HepG2 (cell line): ENCODE measurements around the gene SEMA3B. TPM values are rescaled to one million over a fixed set of nuclear protein-coding genes. Genes with fewer than 3 reads are reported as not detected.
"Not testable (repeated sequence)": the region's sequence is repeated elsewhere in the genome, so short reads cannot be mapped to it uniquely, and the experiment has no call there.

Experiments
- ATAC-seq: fragments of 200-7000 bp; cut with Tn5 transposase; 3 replicates; pipeline ENCODE4 v1.9.1; 2020; ENCODE audit warnings: mild to moderate bottlenecking, moderate library complexity
- BruUV-seq: library from RNA; stranded (reverse); fragments of 400-500 nt; replicated peaks from 2 replicates; lab custom pipeline; 2021; lab: Mats Ljungman, UMichigan
- CTCF ChIA-PET: fragments of 300-600 bp; formaldehyde crosslinking; extraction: SDS; loops from one replicate; lab custom pipeline; 2021; ENCODE audit warnings: low total read pairs, inconsistent platforms, low intra/inter-chr PET ratio; lab: Yijun Ruan, JAX
- POLR2A ChIA-PET: fragments of 350-600 bp; sonication (Branson Sonifier 250); formaldehyde crosslinking; loops from one replicate; lab custom pipeline; 2020; ENCODE audit warnings: antibody characterized with exemption, inconsistent platforms; lab: Yijun Ruan, JAX
- DNase-seq: peaks from one replicate; pipeline ENCODE4 v3.0.0-alpha.2; 2015; ENCODE audit warnings: low spot score
- FAIRE-seq: peaks from 3 replicates; lab custom pipeline; 2011; peaks lifted over from hg19 to GRCh38; lab: Jason Lieb, UNC
- H2AFZ ChIP-seq: one replicate; pipeline ENCODE4 v1.6.1; 2011; ENCODE audit warnings: low read length, inconsistent platforms
- H3K27ac ChIP-seq: fragments of 300-600 bp; 3 replicates; pipeline ENCODE4 v1.8.0; 2011; ENCODE audit warnings: mixed run types, mild to moderate bottlenecking, mixed read lengths, low read length, inconsistent platforms; ENCODE audit not compliant: insufficient read depth; ENCODE audit errors: extremely low read length
- H3K27me3 ChIP-seq, 2 experiments: fragments of 200-600 bp in 1 of 2; 2 replicates in 1 of 2; 3 replicates in 1 of 2; pipeline versions ENCODE4 v1.6.0 to v1.8.0; 2011; ENCODE audit warnings: low read length in 2 of 2, mild to moderate bottlenecking in 2 of 2, moderate library complexity in 2 of 2, inconsistent platforms in 1 of 2; ENCODE audit not compliant: insufficient read depth in 2 of 2, control insufficient read depth in 1 of 2
- H3K36me3 ChIP-seq, 2 experiments: fragments of 200-600 bp in 1 of 2; replicated peaks in 1 of 2; 2 replicates in 1 of 2; 3 replicates in 1 of 2; pipeline versions ENCODE4 v1.5.1 to v1.8.0; 2011; ENCODE audit warnings: low read length in 2 of 2, inconsistent platforms in 1 of 2; ENCODE audit not compliant: insufficient read depth in 2 of 2, control insufficient read depth in 1 of 2
- H3K4me1 ChIP-seq: 2 replicates; pipeline ENCODE4 v1.5.1; 2012; ENCODE audit warnings: low read length, inconsistent platforms; ENCODE audit not compliant: insufficient read depth
- H3K4me2 ChIP-seq: 2 replicates; pipeline ENCODE4 v1.6.0; 2011; ENCODE audit warnings: low read depth, low read length, inconsistent platforms
- H3K4me3 ChIP-seq, 3 experiments: fragments of 200-600 bp in 1 of 3; sonication (generic), shearing (Covaris generic) in 1 of 3; replicated peaks in 1 of 3; 2 replicates each; pipeline ENCODE4 v1.5.1; 2011 to 2016; ENCODE audit warnings: low read length in 3 of 3, inconsistent platforms in 2 of 3, low read depth in 2 of 3, mild to moderate bottlenecking in 2 of 3, control low read depth in 1 of 3, mixed read lengths in 1 of 3; ENCODE audit not compliant: insufficient read depth in 1 of 3
- H3K79me2 ChIP-seq: one replicate; pipeline ENCODE4 v1.6.1; 2011; ENCODE audit warnings: low read length, inconsistent platforms; ENCODE audit not compliant: insufficient read depth
- H3K9ac ChIP-seq: 2 replicates; pipeline ENCODE4 v1.6.0; 2011; ENCODE audit warnings: mild to moderate bottlenecking, low read depth, low read length, inconsistent platforms; ENCODE audit not compliant: insufficient read depth
- H3K9me3 ChIP-seq: 2 replicates; pipeline ENCODE4 v1.5.1; 2012; ENCODE audit warnings: mild to moderate bottlenecking, low read length
- H4K20me1 ChIP-seq: 2 replicates; pipeline ENCODE4 v1.6.0; 2011; ENCODE audit warnings: inconsistent platforms, mild to moderate bottlenecking, low read length, moderate library complexity; ENCODE audit not compliant: insufficient read depth
- AGO2 ChIP-seq: fragments of 200-400 bp; formaldehyde crosslinking; optimal IDR thresholded peaks from 2 replicates; pipeline ENCODE3; 2017; ENCODE audit warnings: mild to moderate bottlenecking, low read depth, low read length, moderate library complexity
- POLR2AphosphoS5 ChIP-seq: IDR thresholded peaks from 2 replicates; pipeline ENCODE4 v1.6.1; 2012; ENCODE audit warnings: low read depth, low read length
- POLR2G ChIP-seq: fragments of 200-400 bp; formaldehyde crosslinking; IDR thresholded peaks from 2 replicates; pipeline ENCODE4 v1.6.1; 2018; ENCODE audit warnings: mild to moderate bottlenecking, low read depth, low read length, moderate library complexity
- RBM22 ChIP-seq: fragments of 200-400 bp; formaldehyde crosslinking; optimal IDR thresholded peaks from 2 replicates; pipeline ENCODE3; 2017; ENCODE audit warnings: mild to moderate bottlenecking, low read length, moderate library complexity
- ZC3H13 ChIP-seq: sonication (generic); formaldehyde crosslinking; IDR thresholded peaks from 2 replicates; pipeline ENCODE4 v1.8.1; 2023; ENCODE audit warnings: mild to moderate bottlenecking, missing genetic modification reagents, moderate library complexity
- ZSCAN20 ChIP-seq: sonication (generic); formaldehyde crosslinking; IDR thresholded peaks from 2 replicates; pipeline ENCODE4 v1.4.0; 2020; ENCODE audit warnings: missing genetic modification reagents, mild to moderate bottlenecking, borderline replicate concordance
- WGBS: methylation state at CpG from one replicate; pipeline ENCODE4 v1.1.6; 2017; ENCODE audit warnings: low lambda C conversion rate; 5-methylcytosine and 5-hydroxymethylcytosine counted together
- in situ Hi-C: cut with HindIII; loops from 2 replicates; pipeline ENCODE4 v1.10.0; 2017; ENCODE audit warnings: low pct_unique_long_range_greater_than_20kb; ENCODE audit not compliant: extremely low pct_ligation_motif_present
- intact Hi-C: fragments of 100-400 bp; cut with micrococcal nuclease; formaldehyde crosslinking; loops from one replicate; pipeline ENCODE4 v1.10.0; 2022; ENCODE audit not compliant: unreplicated experiment
- polyA plus RNA-seq, 8 experiments: library from polyadenylated mRNA; depleted of rRNA in 3 of 8; stranded (reverse) in 7 of 8; unstranded in 1 of 8; fragments of >200 nt; fragmentation: Illumina TruSeq in 4 of 8; extraction: Trizol in 4 of 8; gene quantifications; 2 replicates each; pipeline versions ENCODE4 v1.2.1 to v1.2.3, GENCODE V29; 2011 to 2016; ENCODE audit warnings: low read depth in 4 of 8, missing spikeins in 1 of 8, mixed read lengths in 1 of 8; ENCODE audit not compliant: insufficient read depth in 1 of 8
- total RNA-seq, 5 experiments: library from RNA; depleted of rRNA; stranded (reverse); fragments of >200 nt; fragmentation: Illumina TruSeq; extraction: Trizol; gene quantifications; 2 replicates each; pipeline ENCODE4 v1.2.3, GENCODE V29; 2016; ENCODE audit warnings: low read depth in 1 of 5

SEMA3B gene
- total and polyA plus RNA-seq, 2 of the 13 experiments (the other 11 are each of a cell fraction or from before 2014, with no cell fraction given) = 93.2 to 158 TPM

GRCh38 chr3:50279255-50280016 is 10.5 kb downstream of the SEMA3B start:
- ChIA-PET CTCF (no interaction called here), POLR2A (interaction anchor here (0.9 to 6.2 kb wide), 8 partner anchors 8 to 45 kb away, joined by 3 to 28 read pairs (median 5); partner anchors contain the start of genes HYAL3, IFRD2 and NAA80)
- H3K27ac ChIP-seq = no peak overlapping the region
- WGBS = 97% methylated on average over 8 of the region's 8 CpGs
- no peak for FAIRE-seq
- in situ Hi-C loops (loop anchor here (10.0 kb wide), 1 partner anchor 85 kb away; the partner anchor contains the start of gene GNAT1), intact Hi-C loops (no loop called here)
- BruUV-seq = no TSS peak
- TF ChIP-seq AGO2 (peak; percentile 6), ZSCAN20 (CRISPR knock-in tag) (no peak), POLR2AphosphoS5 (no peak; the same call in 1 of the 2 replicates), POLR2G (peak; percentile 14; the same call in 1 of the 2 replicates), ZC3H13 (CRISPR knock-in tag) (peak; percentile 60; the same call in 1 of the 2 replicates), RBM22 (peak; percentile 36)
- H3K27me3 ChIP-seq = no peaks in the 10 kb centered on the region
- no peak overlapping the region for H2AFZ ChIP-seq
- H3K79me2 ChIP-seq = no peaks in the 10 kb centered on the region
- peak; percentile 33 for ATAC-seq
- no peak for DNase-seq
- H4K20me1 ChIP-seq = no peaks in the 10 kb centered on the region; the same call in 1 of the 2 replicates
- no peaks in the 10 kb centered on the region for H3K9me3 ChIP-seq
- H3K9ac ChIP-seq = no peak overlapping the region
- H3K36me3 ChIP-seq = peaks cover 14 to 22% of the 10 kb centered on the region in 2 experiments
- H3K4me1 ChIP-seq = peaks cover 31% of the 10 kb centered on the region
- H3K4me3 ChIP-seq = no peak overlapping the region
- H3K4me2 ChIP-seq = no peak overlapping the region

DNA sequence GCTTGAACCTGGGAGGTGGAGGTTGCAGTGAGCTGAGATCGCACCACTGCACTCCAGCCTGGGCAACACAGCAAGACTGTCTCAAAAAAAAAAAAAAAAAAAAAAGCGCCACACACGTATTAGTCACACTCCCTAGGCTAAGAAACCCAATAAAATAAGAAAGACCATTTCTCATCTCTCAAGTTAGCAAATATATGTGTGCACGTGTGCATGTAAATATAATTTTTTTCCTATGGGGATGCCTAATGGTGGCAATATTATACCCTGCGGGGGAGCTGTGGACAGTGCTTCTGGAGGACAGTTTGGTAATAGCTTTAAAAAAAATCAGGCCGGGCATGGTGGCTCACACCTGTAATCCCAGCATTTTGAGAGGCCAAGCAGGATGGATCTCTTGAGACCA is 15.2 kb downstream of the SEMA3B start:
- DNase-seq, H3K9ac ChIP-seq, H3K79me2 ChIP-seq, H3K27ac ChIP-seq, H2AFZ ChIP-seq, H3K9me3 ChIP-seq, H3K4me2 ChIP-seq, intact Hi-C loops, H3K4me3 ChIP-seq, H3K27me3 ChIP-seq, in situ Hi-C loops, BruUV-seq, CTCF ChIA-PET, FAIRE-seq, H4K20me1 ChIP-seq: not testable (repeated sequence)
- peaks cover 18% of the 10 kb centered on the region; the same call in 1 of the 2 replicates for H3K4me1 ChIP-seq
- ATAC-seq = 0 out of 3 replicates have a peak, but pooled peaks have one; percentile 4
- peaks cover 11 to 23% of the 10 kb centered on the region in 2 experiments for H3K36me3 ChIP-seq
- POLR2A ChIA-PET = interaction anchor here (1.1 to 2.6 kb wide), 5 partner anchors 14 to 19 kb away, joined by 4 to 15 read pairs (median 11); partner anchors contain the start of genes HYAL1, HYAL3, NAA80 and SEMA3B
- WGBS = 80% methylated on average over 6 of the region's 6 CpGs
